ACC112 (cell line): ENCODE measurements around the gene FSD1.

Experiments used
- H2AFZ ChIP-seq: fragments of 200-600 bp; sonication (generic); one replicate; pipeline ENCODE4 v1.6.0; 2017; ENCODE audit warnings: antibody characterized with exemption, low read length; ENCODE audit not compliant: unreplicated experiment
- H3K27ac ChIP-seq: fragments of 200-600 bp; sonication (generic); 2 replicates; pipeline ENCODE4 v1.5.1; 2014; ENCODE audit warnings: low read depth, mild to moderate bottlenecking, antibody characterized with exemption, low read length, moderate library complexity
- H3K27me3 ChIP-seq: fragments of 200-600 bp; sonication (generic); 2 replicates; pipeline ENCODE4 v1.6.1; 2014; ENCODE audit warnings: mild to moderate bottlenecking, antibody characterized with exemption, low read length, moderate library complexity, mixed read lengths; ENCODE audit not compliant: insufficient read depth
- H3K36me3 ChIP-seq: fragments of 200-600 bp; sonication (generic); 2 replicates; pipeline ENCODE4 v1.6.1; 2016; ENCODE audit warnings: mild to moderate bottlenecking, antibody characterized with exemption, low read length, moderate library complexity, mixed read lengths; ENCODE audit not compliant: insufficient read depth
- H3K4me1 ChIP-seq: fragments of 200-600 bp; sonication (generic); one replicate; pipeline ENCODE4 v1.6.1; 2016; ENCODE audit warnings: low read length, mixed read lengths; ENCODE audit not compliant: insufficient read depth, unreplicated experiment, control insufficient read depth
- H3K4me3 ChIP-seq: fragments of 200-600 bp; sonication (generic); 2 replicates; pipeline ENCODE4 v1.5.1; 2014; ENCODE audit warnings: mild to moderate bottlenecking, low read depth, low read length
- H3K79me2 ChIP-seq: fragments of 200-600 bp; sonication (generic); one replicate; pipeline ENCODE4 v1.6.0; 2016; ENCODE audit warnings: low read length; ENCODE audit not compliant: control insufficient read depth, unreplicated experiment, insufficient read depth

Gene FSD1

DNA sequence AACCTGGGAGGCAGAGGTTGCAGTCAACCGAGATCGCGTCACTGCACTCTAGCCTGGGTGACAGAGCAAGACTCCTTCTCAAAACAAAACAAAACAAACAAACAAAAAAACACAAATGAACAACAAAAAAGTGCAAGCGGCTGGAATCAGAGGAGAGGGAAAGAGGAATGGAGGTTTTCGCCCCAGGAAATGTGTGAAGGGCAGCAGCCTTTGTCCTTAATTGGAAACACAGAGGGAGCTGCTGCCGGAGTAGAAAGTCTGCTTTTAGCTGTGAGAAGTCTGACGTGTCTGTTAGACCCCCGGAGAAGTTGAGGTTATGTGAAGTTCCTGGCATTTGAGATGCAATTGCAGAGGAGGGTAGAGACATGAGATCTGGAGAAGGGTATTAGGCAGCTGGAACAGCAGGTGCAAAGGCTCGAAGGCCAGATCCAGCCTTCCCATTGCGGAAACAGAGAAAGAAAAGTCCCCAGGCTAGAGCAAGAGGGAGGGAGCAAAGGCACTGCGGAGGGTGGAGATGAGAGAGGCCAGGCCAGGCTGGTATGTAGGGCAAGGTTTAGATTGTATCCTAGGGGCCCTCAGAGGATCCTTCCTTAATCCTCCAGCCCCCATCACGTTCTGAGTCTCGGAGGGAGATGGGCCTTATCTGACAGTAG, 2.7 kb upstream of the FSD1 start:
- H3K36me3 ChIP-seq = no peaks in the 10 kb centered on the region
- H3K79me2 ChIP-seq = no peaks in the 10 kb centered on the region
- H3K4me1 ChIP-seq = no peaks in the 10 kb centered on the region
- no peaks in the 10 kb centered on the region for H3K27me3 ChIP-seq
- no peak overlapping the region for H2AFZ ChIP-seq
- H3K4me3 ChIP-seq = no peak overlapping the region
- no peak overlapping the region for H3K27ac ChIP-seq

GRCh38 chr19:4302243-4302640, 2.2 kb upstream of the FSD1 start, which contains the start of gene TMIGD2:
TMIGD2 (minus strand) TSS chr19:4302389; CDS start chr19:4302385, 4 bp downstream.
- H3K27ac ChIP-seq = no peak within 1 kb of the TSS
- H3K4me3 ChIP-seq = no peak within 1 kb of the TSS
- no peaks in the 10 kb centered on the region for H3K27me3 ChIP-seq
- H3K36me3 ChIP-seq = no peaks in the 10 kb centered on the region
- H2AFZ ChIP-seq = no peak within 1 kb of the TSS
- H3K79me2 ChIP-seq = no peaks in the 10 kb centered on the region
- no peaks in the 10 kb centered on the region for H3K4me1 ChIP-seq

DNA sequence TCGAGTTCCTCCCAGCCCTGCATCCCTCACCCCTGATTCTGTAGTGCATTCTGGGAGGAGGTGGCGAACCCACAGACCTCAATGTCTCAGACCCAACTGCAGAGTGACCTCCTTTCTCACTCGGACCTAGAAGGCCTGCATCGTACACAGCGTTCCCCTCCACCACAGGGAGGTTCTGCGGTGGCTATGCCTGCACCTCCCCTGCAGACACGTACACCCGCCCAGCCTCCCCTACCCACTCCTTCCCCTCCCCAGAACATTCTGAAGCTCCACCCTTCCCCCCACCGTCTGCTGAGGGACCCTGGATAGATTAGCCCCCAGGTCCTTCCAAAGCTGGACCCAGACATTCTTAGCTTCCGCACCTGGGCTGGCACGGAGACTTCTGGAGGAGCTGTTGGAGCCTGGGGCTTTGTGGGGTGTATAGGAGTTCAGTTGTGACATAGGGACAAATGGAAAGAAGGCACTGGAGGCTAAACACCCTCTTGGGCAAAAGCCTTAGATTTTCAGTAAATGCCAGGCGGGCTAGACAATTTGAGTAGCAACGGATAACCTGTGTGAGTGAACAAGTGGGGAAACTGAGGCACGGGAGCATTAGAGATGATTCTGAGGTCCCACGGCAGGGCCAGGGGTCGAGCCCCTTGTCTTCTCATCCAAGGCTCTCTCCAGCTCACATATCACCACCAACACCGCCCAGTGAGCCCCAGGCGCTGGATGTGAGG, 420 bp upstream of the FSD1 start:
- Histone ChIP-seq H3K79me2 (no peaks in the 10 kb centered on the region), H2AFZ (no peak overlapping the region), H3K27me3 (no peaks in the 10 kb centered on the region), H3K4me3 (peak overlapping the region; percentile 55; the same call in 1 of the 2 replicates), H3K36me3 (no peaks in the 10 kb centered on the region), H3K27ac (no peak overlapping the region), H3K4me1 (no peaks in the 10 kb centered on the region)

- Histone ChIP-seq H3K4me1 (no peaks in the 10 kb centered on the region), H3K27me3 (no peaks in the 10 kb centered on the region), H3K27ac (no peak overlapping the region), H3K4me3 (no peak overlapping the region; the same call in 1 of the 2 replicates), H3K79me2 (no peaks in the 10 kb centered on the region), H2AFZ (no peak overlapping the region), H3K36me3 (0 out of 2 replicates have a peak, but pooled peaks cover under 1% of the 10 kb centered on the region)
Measured at GRCh38 chr19:4305257-4305612, 837 bp downstream of the FSD1 start.

- H3K4me3 ChIP-seq = no peak overlapping the region
Measured at GRCh38 chr19:4305659-4306058, 1.3 kb downstream of the FSD1 start.

DNA sequence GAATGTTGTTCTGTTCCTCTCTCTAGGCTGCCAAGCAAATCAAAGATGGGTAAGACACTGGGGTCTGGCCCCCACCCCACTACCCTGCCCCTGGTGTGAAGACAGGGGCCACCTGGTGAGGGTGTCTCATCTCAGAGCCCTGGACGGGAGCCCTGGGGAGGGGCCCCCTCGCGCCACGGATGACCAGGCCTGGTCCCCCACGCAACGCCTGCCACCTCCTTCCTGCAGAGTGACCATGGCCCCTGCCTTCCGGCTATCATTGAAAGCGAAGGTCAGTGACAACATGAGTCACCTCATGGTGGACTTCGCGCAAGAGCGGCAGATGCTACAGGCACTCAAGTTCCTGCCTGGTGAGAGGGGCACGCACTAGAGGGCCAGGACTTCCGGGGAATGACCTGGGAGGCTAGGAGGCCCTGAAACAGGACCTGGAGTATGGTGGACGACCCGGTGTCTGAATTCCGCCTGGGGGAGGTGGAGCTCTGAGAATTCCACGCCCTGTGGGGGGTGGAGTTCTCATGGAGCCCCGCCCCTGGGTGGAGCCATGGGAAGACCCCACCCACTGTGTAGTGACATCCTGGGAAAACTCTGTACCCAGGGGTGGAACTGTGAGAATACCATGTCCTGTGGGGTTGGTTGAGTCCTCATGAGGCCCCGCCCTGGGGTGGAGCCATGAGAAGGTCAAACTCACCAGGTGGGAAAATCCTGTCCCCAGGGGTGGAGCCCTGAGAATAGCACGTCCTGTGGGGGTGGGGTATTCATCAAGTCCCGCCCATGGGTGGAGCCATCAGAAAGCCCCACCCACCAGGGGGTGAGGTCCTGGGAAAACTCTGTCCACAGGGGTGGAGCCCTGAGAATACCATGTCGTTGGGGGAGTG, 6.1 kb downstream of the FSD1 start:
- H3K27ac ChIP-seq = no peak overlapping the region
- no peaks in the 10 kb centered on the region for H3K79me2 ChIP-seq
- H3K27me3 ChIP-seq = no peaks in the 10 kb centered on the region
- H3K4me1 ChIP-seq = no peaks in the 10 kb centered on the region
- H3K4me3 ChIP-seq = no peak overlapping the region
- no peak overlapping the region for H2AFZ ChIP-seq
- H3K36me3 ChIP-seq = peaks cover 9% of the 10 kb centered on the region; the same call in 1 of the 2 replicates

More at GRCh38 chr19:4305659-4306058, 1.3 kb downstream of the FSD1 start:
- Histone ChIP-seq H3K36me3 (peaks cover 5% of the 10 kb centered on the region; the same call in 1 of the 2 replicates), H3K4me1 (no peaks in the 10 kb centered on the region), H3K27me3 (no peaks in the 10 kb centered on the region), H3K27ac (no peak overlapping the region), H3K79me2 (no peaks in the 10 kb centered on the region), H2AFZ (no peak overlapping the region)

GRCh38 chr19:4313847-4314490, 9.6 kb downstream of the FSD1 start:
- Histone ChIP-seq H3K27me3 (no peaks in the 10 kb centered on the region), H3K79me2 (no peaks in the 10 kb centered on the region), H3K4me1 (no peaks in the 10 kb centered on the region), H3K27ac (no peak overlapping the region), H3K4me3 (no peak overlapping the region), H2AFZ (no peak overlapping the region), H3K36me3 (peaks cover 12% of the 10 kb centered on the region; the same call in 1 of the 2 replicates)

DNA sequence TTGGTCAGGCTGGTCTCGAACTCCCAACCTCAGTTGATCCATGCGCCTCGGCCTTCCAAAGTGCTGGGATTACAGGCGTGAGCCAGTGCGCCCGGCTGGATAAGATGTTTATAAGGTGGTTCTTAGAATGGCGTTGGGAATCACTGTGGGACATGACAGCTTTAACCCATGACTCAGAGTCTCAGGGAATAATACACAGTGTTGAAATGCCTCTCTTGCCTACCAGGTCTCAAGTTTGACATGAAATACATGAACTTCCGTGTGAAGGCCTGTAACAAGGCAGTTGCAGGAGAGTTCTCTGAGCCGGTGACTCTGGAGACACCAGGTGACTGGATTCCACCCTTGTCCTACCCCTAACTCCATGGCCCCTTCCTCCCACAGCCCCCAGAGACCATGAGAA, 12.6 kb downstream of the FSD1 start:
- Histone ChIP-seq H3K79me2 (no peaks in the 10 kb centered on the region), H3K4me3 (no peak overlapping the region), H3K36me3 (peaks cover 3% of the 10 kb centered on the region; the same call in 1 of the 2 replicates), H2AFZ (no peak overlapping the region), H3K27ac (no peak overlapping the region), H3K27me3 (no peaks in the 10 kb centered on the region), H3K4me1 (no peaks in the 10 kb centered on the region)

DNA sequence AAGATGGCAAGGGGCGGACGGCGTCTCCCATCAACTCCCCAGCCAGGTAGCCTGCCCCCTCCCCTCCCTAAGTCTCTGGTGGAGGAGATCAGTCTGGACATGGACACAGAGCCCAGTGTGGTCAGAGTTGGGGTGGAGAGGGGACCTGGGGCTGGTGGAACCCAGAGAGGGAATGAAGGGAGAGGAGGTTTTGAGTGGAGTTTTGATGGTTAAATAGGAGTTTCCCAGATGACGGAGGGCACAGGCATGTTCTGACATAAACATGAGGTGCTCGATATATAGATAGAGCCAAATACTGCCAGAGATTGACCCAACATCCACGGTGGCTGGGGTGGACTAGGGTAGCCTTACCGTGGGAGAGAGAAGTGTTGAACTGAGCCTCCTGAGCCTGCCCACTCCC, 14.1 kb downstream of the FSD1 start:
- Histone ChIP-seq H3K36me3 (peaks cover 3% of the 10 kb centered on the region; the same call in 1 of the 2 replicates), H3K79me2 (no peaks in the 10 kb centered on the region), H3K27ac (no peak overlapping the region), H3K4me3 (no peak overlapping the region), H3K4me1 (no peaks in the 10 kb centered on the region), H3K27me3 (no peaks in the 10 kb centered on the region), H2AFZ (no peak overlapping the region)

DNA sequence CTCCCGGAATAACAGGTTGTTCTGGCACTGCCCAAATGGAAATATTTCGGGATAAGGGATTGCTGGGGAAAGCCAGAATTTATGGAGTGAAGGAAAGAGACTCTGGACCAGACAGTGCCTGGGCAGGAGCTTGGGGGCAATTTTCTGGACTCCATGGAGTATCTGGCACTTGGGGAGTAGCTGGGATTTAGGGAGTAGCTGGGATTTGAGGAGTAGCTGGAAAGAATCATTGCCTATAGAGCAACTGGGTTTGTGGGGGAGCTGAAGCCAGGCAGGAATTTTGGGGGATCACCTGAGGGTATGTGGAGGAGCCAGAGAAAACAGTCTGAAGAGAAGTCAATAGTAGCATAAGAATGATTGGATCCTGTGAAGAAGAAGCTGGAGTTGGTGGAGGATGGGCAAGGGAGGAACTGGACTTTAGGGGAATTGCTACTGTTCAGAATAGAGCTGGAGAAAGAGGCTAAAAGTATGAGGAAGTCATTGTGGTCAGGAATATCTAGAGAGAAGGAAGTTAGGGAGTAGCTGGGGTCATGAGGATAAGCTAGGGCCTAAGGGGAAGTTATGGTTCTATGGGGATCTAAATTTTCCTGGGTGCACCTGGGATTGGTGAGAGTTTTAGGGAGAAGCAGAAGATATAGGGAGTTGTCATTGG, 14.8 kb downstream of the FSD1 start:
- Histone ChIP-seq H3K79me2 (no peaks in the 10 kb centered on the region), H3K36me3 (peaks cover 3% of the 10 kb centered on the region; the same call in 1 of the 2 replicates), H3K4me1 (no peaks in the 10 kb centered on the region), H3K27me3 (no peaks in the 10 kb centered on the region), H3K4me3 (no peak overlapping the region), H2AFZ (no peak overlapping the region), H3K27ac (no peak overlapping the region)
